Liver (tissue), 9 donors: ENCODE measurements around the gene CBFA2T3. TPM values are rescaled to one million over a fixed set of nuclear protein-coding genes. Genes with fewer than 3 reads are reported as not detected.

Source experiments
- DNase-seq: peaks from one replicate; pipeline ENCODE4 v3.0.0-alpha.2; 2017; ENCODE audit warnings: low spot score
- H3K27ac ChIP-seq, 2 donors: one replicate each; pipeline ENCODE4 v1.7.0; 2013; ENCODE audit warnings: inconsistent platforms in 2 of 2, low read length in 2 of 2, control low read depth in 1 of 2, low read depth in 1 of 2, mild to moderate bottlenecking in 1 of 2
- H3K27me3 ChIP-seq, 4 donors: one replicate each; pipeline versions ENCODE4 v1.6.1 to v1.7.0; 2013; ENCODE audit warnings: low read length in 3 of 4, inconsistent platforms in 1 of 4, mild to moderate bottlenecking in 1 of 4, moderate library complexity in 1 of 4; ENCODE audit not compliant: control insufficient read depth in 4 of 4, insufficient read depth in 4 of 4
- H3K36me3 ChIP-seq, 4 donors: one replicate each; pipeline versions ENCODE4 v1.6.1 to v1.7.0; 2013; ENCODE audit warnings: low read length in 3 of 4, mild to moderate bottlenecking in 3 of 4, low read depth in 1 of 4, moderate library complexity in 1 of 4; ENCODE audit not compliant: control insufficient read depth in 4 of 4, insufficient read depth in 3 of 4
- H3K4me1 ChIP-seq, 4 donors: one replicate each; pipeline versions ENCODE4 v1.6.1 to v1.7.0; 2013; ENCODE audit warnings: low read length in 3 of 4, mild to moderate bottlenecking in 3 of 4, moderate library complexity in 1 of 4; ENCODE audit not compliant: control insufficient read depth in 4 of 4, insufficient read depth in 4 of 4
- H3K4me3 ChIP-seq, 3 donors: one replicate each; pipeline versions ENCODE4 v1.6.1 to v1.7.0; 2013; ENCODE audit warnings: low read length in 3 of 3, control low read depth in 1 of 3, low read depth in 1 of 3, mild to moderate bottlenecking in 1 of 3
- H3K9ac ChIP-seq, 2 donors: one replicate each; pipeline ENCODE4 v1.7.0; 2013; ENCODE audit warnings: low read length in 2 of 2, mild to moderate bottlenecking in 2 of 2, moderate library complexity in 2 of 2, control low read depth in 1 of 2, low read depth in 1 of 2
- H3K9me3 ChIP-seq, 4 donors: one replicate each; pipeline versions ENCODE4 v1.6.1 to v1.7.0; 2013; ENCODE audit warnings: low read length in 3 of 4; ENCODE audit not compliant: control insufficient read depth in 4 of 4
- ATF3 ChIP-seq: IDR thresholded peaks from 2 replicates; pipeline ENCODE4 v1.6.1; 2016; ENCODE audit warnings: antibody characterized with exemption
- EGR1 ChIP-seq, 2 donors: IDR thresholded peaks; 2 replicates each; pipeline ENCODE4 v1.6.1; 2016 to 2018; ENCODE audit warnings: antibody characterized with exemption in 2 of 2, low read depth in 2 of 2
- FOXA1 ChIP-seq: IDR thresholded peaks from 2 replicates; pipeline ENCODE4 v1.6.1; 2016; ENCODE audit warnings: antibody characterized with exemption
- GABPA ChIP-seq, 2 donors: IDR thresholded peaks in 1 of 2; conservative IDR thresholded peaks in 1 of 2; 2 replicates each; pipeline ENCODE4 v1.6.1; 2016; ENCODE audit warnings: antibody characterized with exemption in 2 of 2, mild to moderate bottlenecking in 1 of 2, moderate library complexity in 1 of 2
- HNF4A ChIP-seq, 2 donors: conservative IDR thresholded peaks; 2 replicates each; pipeline ENCODE4 v1.6.1; 2016; ENCODE audit warnings: antibody characterized with exemption in 2 of 2, mild to moderate bottlenecking in 2 of 2
- HNF4G ChIP-seq: IDR thresholded peaks from 2 replicates; pipeline ENCODE4 v1.6.1; 2016; ENCODE audit warnings: antibody characterized with exemption
- JUND ChIP-seq, 2 donors: IDR thresholded peaks; 2 replicates each; pipeline ENCODE4 v1.6.1; 2016; ENCODE audit warnings: antibody characterized with exemption in 2 of 2
- MAX ChIP-seq: IDR thresholded peaks from 2 replicates; pipeline ENCODE4 v1.6.1; 2016; ENCODE audit warnings: antibody characterized with exemption
- NR2F2 ChIP-seq: IDR thresholded peaks from 2 replicates; pipeline ENCODE4 v1.6.1; 2016; ENCODE audit warnings: antibody characterized with exemption
- RAD21 ChIP-seq, 2 donors: IDR thresholded peaks; 2 replicates each; pipeline ENCODE4 v1.6.1; 2016; ENCODE audit warnings: antibody characterized with exemption in 2 of 2, mild to moderate bottlenecking in 2 of 2
- REST ChIP-seq: IDR thresholded peaks from 2 replicates; pipeline ENCODE4 v1.6.1; 2016; ENCODE audit warnings: antibody characterized with exemption, mild to moderate bottlenecking
- RXRA ChIP-seq, 2 donors: IDR thresholded peaks; 2 replicates each; pipeline ENCODE4 v1.6.1; 2017 to 2018; ENCODE audit warnings: antibody characterized with exemption in 2 of 2, mild to moderate bottlenecking in 1 of 2
- SP1 ChIP-seq: IDR thresholded peaks from 2 replicates; pipeline ENCODE4 v1.6.1; 2018; ENCODE audit warnings: antibody characterized with exemption, mild to moderate bottlenecking
- TAF1 ChIP-seq: conservative IDR thresholded peaks from 2 replicates; pipeline ENCODE4 v1.6.1; 2016; ENCODE audit warnings: antibody characterized with exemption, mild to moderate bottlenecking
- YY1 ChIP-seq: IDR thresholded peaks from 2 replicates; pipeline ENCODE4 v1.6.1; 2016; ENCODE audit warnings: antibody characterized with exemption, mild to moderate bottlenecking
- ZBTB33 ChIP-seq: IDR thresholded peaks from 2 replicates; pipeline ENCODE4 v1.6.1; 2016; ENCODE audit warnings: antibody characterized with exemption
- WGBS: extraction: QIAGEN DNeasy Blood & Tissue Kit; methylation state at CpG from one replicate; pipeline ENCODE4 v1.1.7; 2013; 5-methylcytosine and 5-hydroxymethylcytosine counted together
- polyA plus RNA-seq, 2 donors: library from polyadenylated mRNA; stranded (reverse) in 1 of 2; unstranded in 1 of 2; fragments of 200-250 nt in 1 of 2; fragments of >200 nt in 1 of 2; fragmentation: Nextera tagmentation in 1 of 2; extraction: Ambion mirVana in 1 of 2; gene quantifications; one replicate each; pipeline versions ENCODE4 v1.2.1 to v1.2.3, GENCODE V29; 2013 to 2015
- total RNA-seq, 2 donors: library from RNA; depleted of rRNA; stranded (reverse); fragments of >200 nt; gene quantifications; one replicate each; pipeline ENCODE4 v1.2.3, GENCODE V29; 2014
- donor health status: healthy.
- donor health status: healthy.
- donor health status: healthy.
- donor health status: healthy.
- donor health status: healthy.

The CBFA2T3 gene
- total and polyA plus RNA-seq, 4 donors, result 1.4 to 4.5 (median 3.1) TPM

GRCh38 chr16:88936556-88937205 is 40.3 kb downstream of the CBFA2T3 start:
- no peak overlapping the region for H3K9ac ChIP-seq
- H3K4me3 ChIP-seq, result no peak overlapping the region
- H3K9me3 ChIP-seq, result no peaks in the 10 kb centered on the region
- H3K4me1 ChIP-seq, result peaks cover 9 to 28% (median 10%) of the 10 kb centered on the region in 4 donors
- 56% methylated on average over 31 of the region's 31 CpGs for WGBS
- peak overlapping the region in 1 of 2 donors; percentile 35 for H3K27ac ChIP-seq
- TF ChIP-seq EGR1 (IDR thresholded peaks at IDR 0.05; ENCODE audit: low read depth in 2 of 2) (no peak), MAX (no peak), HNF4G (no peak), FOXA1 (no peak), SP1 (no peak), ATF3 (no peak), JUND (IDR thresholded peaks at IDR 0.05) (no peak), GABPA (IDR thresholded peaks at IDR 0.05 in 1 of 2, conservative IDR thresholded peaks at IDR 0.05 in 1 of 2) (no peak), RXRA (IDR thresholded peaks at IDR 0.05) (no peak), NR2F2 (no peak), REST (no peak), RAD21 (IDR thresholded peaks at IDR 0.05) (no peak)
- H3K36me3 ChIP-seq, result no peaks in the 10 kb centered on the region
- DNase-seq, result no peak
- no peaks in the 10 kb centered on the region for H3K27me3 ChIP-seq

GRCh38 chr16:88936008-88936555 is 40.9 kb downstream of the CBFA2T3 start:
- Histone ChIP-seq H3K9ac (no peak overlapping the region), H3K27ac (peak overlapping the region in 1 of 2 donors; percentile 35), H3K27me3 (no peaks in the 10 kb centered on the region), H3K4me1 (peaks cover 9 to 28% (median 9%) of the 10 kb centered on the region in 4 donors), H3K36me3 (no peaks in the 10 kb centered on the region), H3K9me3 (no peaks in the 10 kb centered on the region), H3K4me3 (no peak overlapping the region)
- no peak for DNase-seq
- TF ChIP-seq REST (no peak), ATF3 (no peak), HNF4G (no peak), HNF4A (conservative IDR thresholded peaks at IDR 0.05) (no peak), RAD21 (IDR thresholded peaks at IDR 0.05) (no peak), RXRA (IDR thresholded peaks at IDR 0.05) (no peak), ZBTB33 (no peak), TAF1 (no peak), YY1 (no peak)
- WGBS, result 20% methylated on average over 19 of the region's 19 CpGs
